H9 (cell line): ENCODE data around the gene NXNL2. TPM values are rescaled to one million over a fixed set of nuclear protein-coding genes. Genes with fewer than 3 reads are reported as not detected.

Experiments
- DNase-seq: peaks from one replicate; pipeline ENCODE4 v3.0.0-alpha.2; 2017
- H2AFZ ChIP-seq: one replicate; pipeline ENCODE4 v1.6.1; 2013; ENCODE audit warnings: mild to moderate bottlenecking, low read length, control low read depth, moderate library complexity
- H2AK5ac ChIP-seq: 2 replicates; pipeline ENCODE4 v1.6.1; 2013; ENCODE audit warnings: low read length, control low read depth, mixed read lengths; ENCODE audit not compliant: insufficient read length
- H2BK120ac ChIP-seq: one replicate; pipeline ENCODE4 v1.6.1; 2013; ENCODE audit warnings: low read depth, mild to moderate bottlenecking, low read length, control low read depth, inconsistent platforms; ENCODE audit not compliant: poor library complexity, severe bottlenecking
- H2BK12ac ChIP-seq: 2 replicates; pipeline ENCODE4 v1.6.1; 2013; ENCODE audit warnings: low read length, control low read depth, mixed read lengths, low read depth; ENCODE audit not compliant: insufficient read length
- H2BK15ac ChIP-seq: 2 replicates; pipeline ENCODE4 v1.6.1; 2013; ENCODE audit warnings: low read depth, low read length, control low read depth
- H2BK20ac ChIP-seq: one replicate; pipeline ENCODE4 v1.6.1; 2013; ENCODE audit warnings: low read depth, mild to moderate bottlenecking, low read length, control low read depth, inconsistent platforms; ENCODE audit not compliant: poor library complexity, severe bottlenecking
- H2BK5ac ChIP-seq: 2 replicates; pipeline ENCODE4 v1.6.1; 2013; ENCODE audit warnings: low read length, control low read depth, mixed read lengths; ENCODE audit not compliant: insufficient read length
- H3K14ac ChIP-seq: 2 replicates; pipeline ENCODE4 v1.6.1; 2013; ENCODE audit warnings: low read length, control low read depth; ENCODE audit not compliant: insufficient read depth
- H3K18ac ChIP-seq: 2 replicates; pipeline ENCODE4 v1.6.1; 2013; ENCODE audit warnings: low read depth, mild to moderate bottlenecking, mixed read lengths, low read length, control low read depth; ENCODE audit not compliant: insufficient read length
- H3K23ac ChIP-seq: 2 replicates; pipeline ENCODE4 v1.6.1; 2013; ENCODE audit warnings: low read length, control low read depth, mixed read lengths, low read depth; ENCODE audit not compliant: insufficient read length
- H3K23me2 ChIP-seq: 2 replicates; pipeline ENCODE4 v1.6.1; 2013; ENCODE audit warnings: low read depth, mild to moderate bottlenecking, mixed read lengths, low read length, control low read depth; ENCODE audit not compliant: insufficient read length, poor library complexity, severe bottlenecking
- H3K27ac ChIP-seq: 2 replicates; pipeline ENCODE4 v1.5.1; 2013; ENCODE audit warnings: low read length, control low read depth, mixed read lengths, low read depth; ENCODE audit not compliant: insufficient read length
- H3K27me3 ChIP-seq: 2 replicates; pipeline ENCODE4 v1.6.1; 2013; ENCODE audit warnings: low read length, control low read depth, inconsistent platforms; ENCODE audit not compliant: insufficient read depth
- H3K4ac ChIP-seq: 2 replicates; pipeline ENCODE4 v1.6.1; 2013; ENCODE audit warnings: low read depth, mild to moderate bottlenecking, control low read depth, inconsistent platforms, low read length, moderate library complexity
- H3K4me1 ChIP-seq: 2 replicates; pipeline ENCODE4 v1.6.1; 2013; ENCODE audit warnings: low read length, control low read depth, inconsistent platforms; ENCODE audit not compliant: insufficient read depth
- H3K4me2 ChIP-seq: 2 replicates; pipeline ENCODE4 v1.6.1; 2013; ENCODE audit warnings: low read length, control low read depth, mixed read lengths; ENCODE audit not compliant: insufficient read length, insufficient read depth
- H3K56ac ChIP-seq: 2 replicates; pipeline ENCODE4 v1.6.1; 2013; ENCODE audit warnings: low read depth, mild to moderate bottlenecking, mixed read lengths, low read length, control low read depth; ENCODE audit not compliant: insufficient read length
- H3K79me1 ChIP-seq: 2 replicates; pipeline ENCODE4 v1.6.1; 2013; ENCODE audit warnings: low read depth, mild to moderate bottlenecking, moderate library complexity, low read length, control low read depth, inconsistent platforms; ENCODE audit not compliant: insufficient read depth, poor library complexity, severe bottlenecking
- H3K79me2 ChIP-seq: 2 replicates; pipeline ENCODE4 v1.6.1; 2013; ENCODE audit warnings: low read length, control low read depth, inconsistent platforms; ENCODE audit not compliant: insufficient read depth
- H3K9ac ChIP-seq: 2 replicates; pipeline ENCODE4 v1.6.1; 2013; ENCODE audit warnings: low read length, control low read depth, mixed read lengths; ENCODE audit not compliant: insufficient read length; ENCODE audit errors: extremely low read depth
- H3K9me3 ChIP-seq: one replicate; pipeline ENCODE4 v1.6.1; 2013; ENCODE audit warnings: low read depth, low read length, inconsistent platforms; ENCODE audit not compliant: control insufficient read depth
- H3T11ph ChIP-seq: one replicate; pipeline ENCODE4 v1.6.1; 2013; ENCODE audit warnings: mild to moderate bottlenecking, low read length, control low read depth, inconsistent platforms
- H4K20me1 ChIP-seq: one replicate; pipeline ENCODE4 v1.6.1; 2013; ENCODE audit not compliant: control insufficient read depth, insufficient read length, insufficient read depth
- H4K5ac ChIP-seq: 2 replicates; pipeline ENCODE4 v1.6.1; 2013; ENCODE audit warnings: low read depth, mild to moderate bottlenecking, mixed read lengths, low read length, control low read depth; ENCODE audit not compliant: insufficient read length
- H4K8ac ChIP-seq: replicated peaks from 2 replicates; pipeline ENCODE4 v1.6.1; 2013; ENCODE audit warnings: low read length, control low read depth, mixed read lengths, low read depth; ENCODE audit not compliant: insufficient read length
- H4K91ac ChIP-seq: 2 replicates; pipeline ENCODE4 v1.6.1; 2013; ENCODE audit warnings: low read depth, mild to moderate bottlenecking, moderate library complexity, mixed read lengths, low read length, control low read depth; ENCODE audit not compliant: insufficient read length
- H3K27ac Mint-ChIP-seq, 3 experiments: 2 replicates in 2 of 3; 3 replicates in 1 of 3; pipeline ENCODE4 v1.8.0; 2020 to 2021; ENCODE audit warnings: mixed read lengths in 3 of 3, mild to moderate bottlenecking in 1 of 3, moderate library complexity in 1 of 3
- H3K27me3 Mint-ChIP-seq: 2 replicates; pipeline ENCODE4 v1.8.0; 2021; ENCODE audit warnings: low read depth, mild to moderate bottlenecking, moderate library complexity, mixed read lengths
- H3K36me3 Mint-ChIP-seq, 3 experiments: 2 replicates in 2 of 3; 3 replicates in 1 of 3; pipeline ENCODE4 v1.8.0; 2020 to 2021; ENCODE audit warnings: low read depth in 3 of 3, mixed read lengths in 3 of 3; ENCODE audit not compliant: insufficient read depth in 1 of 3
- H3K4me1 Mint-ChIP-seq, 2 experiments: 2 replicates each; pipeline ENCODE4 v1.8.0; 2020; ENCODE audit warnings: mixed read lengths in 2 of 2
- H3K4me3 Mint-ChIP-seq, 2 experiments: 2 replicates in 1 of 2; 3 replicates in 1 of 2; pipeline ENCODE4 v1.8.0; 2020 to 2021; ENCODE audit warnings: mild to moderate bottlenecking in 2 of 2, mixed read lengths in 2 of 2, moderate library complexity in 1 of 2
- H3K9me3 Mint-ChIP-seq, 2 experiments: 2 replicates in 1 of 2; 3 replicates in 1 of 2; pipeline ENCODE4 v1.8.0; 2020; ENCODE audit warnings: mild to moderate bottlenecking in 2 of 2, mixed read lengths in 2 of 2, moderate library complexity in 1 of 2
- WGBS: extraction: QIAGEN DNeasy Blood & Tissue Kit; methylation state at CpG from one replicate; pipeline ENCODE4 v1.1.7; 2013; ENCODE audit warnings: missing lambda C conversion rate, low lambda C conversion rate, mixed read lengths; ENCODE audit not compliant: insufficient read length; ENCODE audit errors: extremely low coverage; 5-methylcytosine and 5-hydroxymethylcytosine counted together
- total RNA-seq: library from RNA; stranded (reverse); gene quantifications from 2 replicates; pipeline ENCODE4 v1.2.1, GENCODE V29; 2021
- TF ChIP-seq, protein P1 (sequence below): fragments of 200-600 bp; sonication (generic); conservative IDR thresholded peaks from 3 replicates; pipeline ENCODE4 v1.8.0; 2021; ENCODE audit warnings: antibody characterized with exemption, mild to moderate bottlenecking

Gene NXNL2
- total RNA-seq, 1 experiment from 2014 or later: 0.57 TPM

DNA sequence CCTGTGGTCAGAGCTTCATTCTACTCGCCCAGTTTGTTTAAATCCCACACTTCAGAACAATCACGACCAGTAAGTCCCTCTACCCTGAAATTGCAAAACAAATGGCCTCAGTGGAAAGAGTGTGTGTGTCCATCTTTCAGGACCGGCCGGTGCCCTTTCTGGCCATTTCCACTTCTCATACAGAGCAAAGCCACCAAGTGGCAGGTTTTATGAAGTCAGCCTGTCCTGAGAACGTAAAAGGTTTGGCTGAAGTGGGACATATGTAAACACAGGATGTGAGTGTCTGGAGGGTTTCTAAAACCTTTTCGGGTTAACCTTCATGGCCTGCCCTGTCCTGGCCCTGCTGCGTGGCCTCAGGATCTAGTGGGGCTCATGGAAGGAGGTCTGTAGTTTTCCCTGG lies 24.7 kb downstream of the NXNL2 start:
- no peaks in the 10 kb centered on the region for H3K27me3 ChIP-seq
- no peak for DNase-seq
- Mint-ChIP-seq H3K27me3 (peaks cover 9% of the 10 kb centered on the region), H3K4me1 (peaks cover 0 to 3% of the 10 kb centered on the region in 2 experiments; a peak in 1 of 4 replicates), H3K36me3 (no peaks in the 10 kb centered on the region; a peak in 1 of 7 replicates), H3K9me3 (no peaks in the 10 kb centered on the region), H3K4me3 (no peak overlapping the region), H3K27ac (no peak overlapping the region)
- H3K14ac ChIP-seq: no peak overlapping the region
- no peaks in the 10 kb centered on the region for H3K23me2 ChIP-seq
- H3K4ac ChIP-seq: no peak overlapping the region
- H3K79me1 ChIP-seq: no peaks in the 10 kb centered on the region
- H2BK5ac ChIP-seq: no peak overlapping the region
- H4K8ac ChIP-seq: no peak overlapping the region
- H2AFZ ChIP-seq: no peak overlapping the region
- H3K9me3 ChIP-seq: no peaks in the 10 kb centered on the region
- no peak overlapping the region for H4K5ac ChIP-seq
- H3K79me2 ChIP-seq: no peaks in the 10 kb centered on the region
- H3K27ac ChIP-seq: no peak overlapping the region
- H3K4me1 ChIP-seq: no peaks in the 10 kb centered on the region
- H3T11ph ChIP-seq: no peak overlapping the region
- no peak overlapping the region for H3K23ac ChIP-seq
- H3K18ac ChIP-seq: no peak overlapping the region
- TF ChIP-seq, protein P1, sequence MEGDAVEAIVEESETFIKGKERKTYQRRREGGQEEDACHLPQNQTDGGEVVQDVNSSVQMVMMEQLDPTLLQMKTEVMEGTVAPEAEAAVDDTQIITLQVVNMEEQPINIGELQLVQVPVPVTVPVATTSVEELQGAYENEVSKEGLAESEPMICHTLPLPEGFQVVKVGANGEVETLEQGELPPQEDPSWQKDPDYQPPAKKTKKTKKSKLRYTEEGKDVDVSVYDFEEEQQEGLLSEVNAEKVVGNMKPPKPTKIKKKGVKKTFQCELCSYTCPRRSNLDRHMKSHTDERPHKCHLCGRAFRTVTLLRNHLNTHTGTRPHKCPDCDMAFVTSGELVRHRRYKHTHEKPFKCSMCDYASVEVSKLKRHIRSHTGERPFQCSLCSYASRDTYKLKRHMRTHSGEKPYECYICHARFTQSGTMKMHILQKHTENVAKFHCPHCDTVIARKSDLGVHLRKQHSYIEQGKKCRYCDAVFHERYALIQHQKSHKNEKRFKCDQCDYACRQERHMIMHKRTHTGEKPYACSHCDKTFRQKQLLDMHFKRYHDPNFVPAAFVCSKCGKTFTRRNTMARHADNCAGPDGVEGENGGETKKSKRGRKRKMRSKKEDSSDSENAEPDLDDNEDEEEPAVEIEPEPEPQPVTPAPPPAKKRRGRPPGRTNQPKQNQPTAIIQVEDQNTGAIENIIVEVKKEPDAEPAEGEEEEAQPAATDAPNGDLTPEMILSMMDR: no peak; the same call in 2 of the 3 replicates
- H2BK15ac ChIP-seq: no peak overlapping the region
- H3K9ac ChIP-seq: no peak overlapping the region
- H3K56ac ChIP-seq: no peak overlapping the region
- H4K20me1 ChIP-seq: no peaks in the 10 kb centered on the region
- no peak overlapping the region for H2AK5ac ChIP-seq
- WGBS: no CpG with 5 or more reads among the region's 7 CpGs
- H2BK120ac ChIP-seq: no peak overlapping the region
- H2BK12ac ChIP-seq: no peak overlapping the region
- H3K4me2 ChIP-seq: no peak overlapping the region
- no peak overlapping the region for H4K91ac ChIP-seq
- no peak overlapping the region for H2BK20ac ChIP-seq
